Measurements from ENCODE around the gene OR6V1.

- TF ChIP-seq POLR2A (IDR thresholded peaks at IDR 0.05), result no peak
- TF ChIP-seq, protein P1, sequence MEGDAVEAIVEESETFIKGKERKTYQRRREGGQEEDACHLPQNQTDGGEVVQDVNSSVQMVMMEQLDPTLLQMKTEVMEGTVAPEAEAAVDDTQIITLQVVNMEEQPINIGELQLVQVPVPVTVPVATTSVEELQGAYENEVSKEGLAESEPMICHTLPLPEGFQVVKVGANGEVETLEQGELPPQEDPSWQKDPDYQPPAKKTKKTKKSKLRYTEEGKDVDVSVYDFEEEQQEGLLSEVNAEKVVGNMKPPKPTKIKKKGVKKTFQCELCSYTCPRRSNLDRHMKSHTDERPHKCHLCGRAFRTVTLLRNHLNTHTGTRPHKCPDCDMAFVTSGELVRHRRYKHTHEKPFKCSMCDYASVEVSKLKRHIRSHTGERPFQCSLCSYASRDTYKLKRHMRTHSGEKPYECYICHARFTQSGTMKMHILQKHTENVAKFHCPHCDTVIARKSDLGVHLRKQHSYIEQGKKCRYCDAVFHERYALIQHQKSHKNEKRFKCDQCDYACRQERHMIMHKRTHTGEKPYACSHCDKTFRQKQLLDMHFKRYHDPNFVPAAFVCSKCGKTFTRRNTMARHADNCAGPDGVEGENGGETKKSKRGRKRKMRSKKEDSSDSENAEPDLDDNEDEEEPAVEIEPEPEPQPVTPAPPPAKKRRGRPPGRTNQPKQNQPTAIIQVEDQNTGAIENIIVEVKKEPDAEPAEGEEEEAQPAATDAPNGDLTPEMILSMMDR (IDR thresholded peaks at IDR 0.05), result no peak
These were observed 22.0 kb downstream of the OR6V1 start for GRCh38 chr7:143074141-143074540.
